HG02571 (cell line): ENCODE data around the gene MRPS10.

ENCODE experiments used
- ATAC-seq: cut with Tn5 transposase; IDR thresholded peaks from one replicate; pipeline ENCODE4 v1.9.1; 2021; ENCODE audit warnings: mild to moderate bottlenecking, moderate library complexity; ENCODE audit not compliant: unreplicated experiment

The MRPS10 gene

DNA sequence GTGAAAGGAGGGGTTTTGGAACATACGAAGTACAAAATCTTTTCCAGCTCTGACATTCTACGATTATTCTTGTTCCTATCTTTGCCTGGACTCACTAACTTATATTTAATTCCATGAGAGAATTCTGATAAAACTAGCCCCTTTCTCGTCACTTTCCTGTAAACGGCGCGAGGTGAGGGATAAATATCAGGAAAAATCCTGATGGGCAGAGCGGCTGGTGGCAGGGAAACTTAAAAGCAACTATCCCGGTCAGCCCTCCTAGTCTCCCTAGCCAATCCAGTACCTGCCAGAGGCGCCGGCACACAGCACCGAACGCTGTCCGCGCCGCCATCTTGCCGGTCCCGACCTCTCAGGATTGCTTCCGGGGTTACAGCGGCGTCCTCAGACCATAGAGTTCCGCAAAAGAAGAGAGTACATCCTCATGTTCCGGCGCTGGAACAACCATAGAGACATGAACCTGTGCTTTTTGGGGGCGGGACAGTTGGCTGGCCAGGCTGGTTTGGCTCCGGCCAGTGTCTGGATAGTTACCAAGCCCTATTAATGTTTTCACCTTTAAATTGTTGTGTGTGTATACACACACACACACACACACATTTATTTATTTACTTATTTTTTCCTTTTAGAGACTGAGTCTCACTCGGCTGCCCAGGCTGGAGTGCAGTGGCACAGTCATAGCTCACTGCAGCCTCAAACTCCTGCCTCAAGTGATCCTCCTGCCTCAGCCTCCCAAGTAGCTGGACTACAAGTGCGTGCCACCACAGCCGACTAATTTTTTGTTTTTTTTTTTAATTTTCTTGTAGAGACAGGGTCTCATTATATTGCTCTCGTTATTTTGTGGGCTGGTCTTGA, at the start of gene MRPS10:
MRPS10 (minus strand) TSS at position 343 of the 849 bp plus-strand sequence; CDS start at position 331, 12 bp downstream.
- ATAC-seq, result peak; percentile 90

DNA sequence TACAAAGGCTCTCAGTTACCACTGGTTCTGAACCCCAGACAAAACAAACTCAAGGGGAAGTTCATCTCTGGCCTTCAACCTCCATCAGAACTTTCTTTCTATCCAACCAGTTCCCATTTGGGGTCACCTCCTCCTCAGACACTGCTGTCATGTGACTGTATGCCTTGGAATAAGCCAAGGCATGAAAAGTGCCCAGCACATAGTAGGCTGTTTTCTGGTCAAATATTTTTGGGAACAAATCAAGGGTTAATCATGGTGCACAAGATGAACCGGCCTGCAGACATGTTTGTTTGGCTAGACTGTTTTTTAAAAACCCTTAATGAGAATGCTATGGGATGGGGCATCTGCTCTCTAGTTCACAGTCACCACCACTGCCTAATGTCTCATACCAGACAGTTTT, 48.9 kb upstream of the MRPS10 start:
- no peak for ATAC-seq

DNA sequence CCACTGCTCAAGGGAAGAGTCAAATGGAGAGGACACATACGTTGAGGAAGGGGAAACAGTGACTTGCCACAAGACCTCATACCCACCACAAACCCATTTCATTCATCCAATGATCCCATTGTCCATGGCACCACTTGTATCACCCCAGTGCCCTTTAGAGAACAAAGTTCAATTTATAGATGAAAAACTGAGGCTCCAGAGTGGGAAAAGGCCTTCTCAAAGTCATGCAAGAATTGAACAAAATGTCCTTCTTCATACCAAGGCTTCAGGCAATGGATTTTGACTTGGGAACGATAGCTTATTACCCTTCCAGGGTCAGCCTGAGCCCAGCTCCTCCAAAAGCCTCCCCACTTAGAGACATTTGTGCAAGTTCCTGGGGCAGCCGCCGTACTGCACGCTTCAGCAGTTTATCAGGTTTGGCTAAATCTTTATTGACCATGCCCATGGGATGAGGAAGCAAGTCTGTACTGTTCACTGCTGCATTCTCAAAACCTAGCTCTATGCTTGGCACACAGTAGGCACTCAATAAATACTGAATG, 47.3 kb upstream of the MRPS10 start:
- no peak for ATAC-seq

DNA sequence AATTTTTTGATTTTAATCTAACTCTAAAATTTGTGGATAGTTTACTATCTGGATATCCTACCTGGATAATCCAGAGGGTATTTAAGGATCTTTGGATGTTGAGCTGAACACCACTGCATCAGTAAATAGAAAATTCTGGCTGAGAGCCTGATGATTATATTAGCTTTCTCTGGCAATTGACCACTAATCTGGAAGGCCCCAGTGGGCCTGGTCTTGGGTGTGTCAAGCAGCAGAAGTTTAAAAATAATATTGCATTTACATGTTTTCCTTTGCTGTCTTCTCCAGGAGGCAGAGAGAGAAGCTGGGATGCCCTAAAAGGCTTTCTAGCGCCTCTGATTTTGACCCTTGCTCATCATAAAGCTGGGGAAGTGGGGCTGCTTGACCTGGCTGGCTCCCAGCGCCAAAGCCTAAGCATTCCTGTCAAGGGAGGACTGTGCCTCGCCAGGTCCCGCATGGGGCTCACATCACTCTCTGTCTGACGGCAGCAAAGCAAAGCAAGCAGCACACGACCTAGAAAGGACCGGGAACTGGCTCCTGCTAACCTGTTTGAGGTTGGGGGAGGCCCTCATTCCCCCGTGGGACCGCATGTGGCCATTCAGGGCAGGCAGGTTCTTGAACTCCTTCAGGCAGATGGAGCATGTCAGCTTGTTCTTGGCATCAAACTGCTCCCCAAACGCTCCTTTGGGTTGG, 46.6 kb upstream of the MRPS10 start:
- no peak for ATAC-seq

DNA sequence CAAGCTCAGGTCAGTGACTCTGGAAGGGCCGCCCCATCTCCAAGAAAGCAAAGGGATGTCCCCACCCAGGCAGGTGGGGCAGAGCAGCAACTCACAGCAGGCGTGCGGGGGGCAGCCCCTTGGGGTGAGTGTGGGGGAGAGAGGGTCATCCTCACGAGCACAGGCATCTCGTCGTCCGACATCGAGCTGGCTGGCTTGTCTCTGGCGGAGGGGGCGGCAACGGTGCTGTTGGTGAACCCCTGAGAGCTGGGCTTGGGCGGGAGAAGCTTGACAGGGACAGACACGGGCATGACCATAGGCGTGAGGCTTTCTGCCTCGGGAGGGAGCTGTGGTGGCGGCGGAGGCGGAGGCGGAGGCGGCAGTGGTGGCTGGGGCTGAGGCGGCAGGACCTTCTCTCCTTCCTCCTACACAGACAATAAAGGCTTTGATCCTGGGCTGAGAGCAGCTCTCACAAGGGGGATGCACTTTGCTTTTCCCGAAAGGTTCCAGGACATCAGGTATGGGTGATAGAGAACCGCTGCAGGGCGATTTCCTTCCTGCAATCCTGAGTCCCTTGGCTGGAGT, 45.6 kb upstream of the MRPS10 start:
- no peak for ATAC-seq

DNA sequence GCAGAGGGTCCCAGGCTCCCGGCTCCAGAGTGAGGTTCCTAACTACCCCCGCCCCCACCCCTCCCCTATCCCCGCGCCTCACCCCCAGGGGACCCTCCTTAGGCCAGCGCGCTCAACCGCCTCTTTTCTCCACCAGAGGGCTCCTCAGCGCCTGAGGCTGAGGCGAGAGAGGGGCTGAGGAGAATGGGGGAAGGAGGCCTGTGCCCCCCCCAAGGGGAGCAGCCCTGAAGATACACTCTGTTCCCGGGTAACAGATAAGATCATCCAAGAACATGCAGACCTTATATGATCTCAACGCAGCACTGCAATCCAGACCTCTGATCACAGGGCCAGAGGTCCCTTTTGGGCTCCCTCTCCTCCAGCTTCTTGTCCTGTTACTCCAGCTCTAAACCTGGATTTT, 43.3 kb upstream of the MRPS10 start:
- no peak for ATAC-seq

DNA sequence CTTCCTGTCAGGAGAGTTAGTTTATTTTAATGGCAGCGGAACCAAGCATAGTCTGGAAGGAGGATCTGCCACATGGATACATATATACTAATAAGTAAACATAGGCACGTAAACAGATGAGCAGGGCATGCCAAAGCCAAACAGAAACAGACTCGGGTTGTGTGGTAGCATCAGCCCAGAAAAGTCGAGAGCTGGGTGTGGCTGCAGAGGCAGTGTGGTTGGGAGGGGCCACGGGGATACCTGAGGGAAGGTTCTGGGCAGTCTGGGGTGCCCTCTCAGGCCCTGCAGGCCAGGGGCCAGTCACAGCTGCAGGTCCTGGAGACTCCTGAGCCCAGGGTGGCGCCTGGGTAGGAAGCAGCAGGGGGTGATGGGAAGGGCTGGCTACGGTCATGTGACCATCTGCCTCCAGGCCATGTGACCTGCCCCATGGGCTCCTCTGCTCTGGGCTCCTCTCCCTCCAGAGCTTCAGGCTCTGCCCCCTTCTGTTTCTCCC, 42.8 kb upstream of the MRPS10 start:
- no peak for ATAC-seq

DNA sequence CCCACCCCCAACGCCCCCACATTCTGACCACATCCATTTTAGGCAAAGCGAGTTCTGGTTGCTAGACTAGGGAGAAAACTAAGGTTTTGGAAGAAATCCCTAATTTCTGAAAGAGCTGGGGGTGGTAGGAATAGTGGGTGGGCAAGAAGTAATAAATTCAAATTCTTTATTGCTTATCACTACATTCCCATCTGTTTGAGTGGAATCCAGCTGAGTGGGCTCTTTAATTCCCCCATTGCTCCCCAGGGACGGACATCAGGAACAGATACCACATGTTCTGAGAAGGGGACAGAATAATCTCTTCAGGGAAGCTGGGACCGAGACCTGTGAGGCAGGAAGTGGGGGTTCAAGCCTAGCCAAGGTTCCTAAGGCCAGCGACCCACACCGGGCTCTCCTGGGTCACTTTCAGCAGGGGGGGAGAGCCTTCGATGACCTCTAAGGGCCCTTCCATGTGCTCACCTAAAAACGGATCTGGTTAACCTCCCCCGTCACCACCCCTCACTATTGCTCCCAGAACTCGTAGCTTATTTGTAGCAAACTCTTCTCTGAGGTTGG, 42.3 kb upstream of the MRPS10 start:
- ATAC-seq, result no peak

DNA sequence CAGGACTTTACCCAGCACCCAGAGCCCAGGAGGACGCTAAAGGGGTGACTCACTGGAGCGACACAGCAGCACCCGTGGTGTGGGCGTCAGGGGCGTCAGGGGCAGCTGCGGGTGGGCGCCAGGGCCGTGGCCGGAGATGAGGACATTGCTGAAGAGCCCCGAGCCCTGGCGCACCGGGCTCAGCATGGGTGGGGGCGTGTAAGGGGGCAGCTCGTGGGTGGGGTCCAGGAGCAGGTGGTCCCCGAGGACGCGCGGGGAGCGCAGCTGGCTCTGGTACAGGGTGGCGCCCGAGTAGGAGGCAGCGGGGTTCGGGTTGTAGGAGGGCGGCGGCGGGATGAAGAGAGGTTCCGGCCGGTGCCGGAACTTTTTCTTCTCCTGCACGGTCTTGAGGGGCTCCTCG, 41.6 kb upstream of the MRPS10 start:
- no peak for ATAC-seq

DNA sequence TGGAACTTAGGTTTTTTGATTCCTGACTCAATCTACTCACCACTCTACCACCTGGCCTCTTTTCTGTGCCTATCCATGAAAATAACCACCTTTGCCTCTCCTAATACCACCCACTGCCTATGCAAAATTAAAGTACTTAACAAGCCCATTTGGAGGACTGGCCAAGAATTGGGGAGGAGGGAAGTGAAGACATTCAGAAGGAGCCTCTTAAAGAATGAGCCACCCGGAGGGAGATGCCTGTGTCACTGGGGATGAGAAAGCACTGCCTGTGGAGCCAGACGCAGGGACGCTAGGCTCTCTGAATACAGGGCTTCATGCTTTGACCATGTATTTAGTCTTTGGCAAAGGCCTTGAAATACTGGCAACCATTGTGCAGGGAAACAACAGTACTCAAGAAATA, 40.0 kb upstream of the MRPS10 start:
- no peak for ATAC-seq

DNA sequence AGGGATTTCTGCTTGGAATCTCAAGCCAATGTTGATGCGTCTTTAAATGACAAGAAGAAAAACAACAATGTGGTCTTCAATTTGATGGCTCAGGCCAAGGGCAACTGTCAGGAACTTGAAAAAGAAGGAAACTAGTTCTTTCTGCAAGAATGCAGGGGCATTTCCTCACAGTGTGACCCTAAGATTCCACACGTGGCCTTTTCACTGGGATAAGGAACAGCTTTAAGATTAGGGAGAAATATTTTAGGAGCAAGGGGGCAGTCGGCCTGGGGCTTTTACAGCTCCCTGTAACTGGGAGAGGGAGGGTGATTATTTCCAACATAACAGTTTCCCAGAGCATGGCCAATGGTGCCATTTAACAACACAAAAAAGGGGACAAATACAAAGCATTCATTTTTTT, 39.4 kb upstream of the MRPS10 start:
- ATAC-seq, result no peak

DNA sequence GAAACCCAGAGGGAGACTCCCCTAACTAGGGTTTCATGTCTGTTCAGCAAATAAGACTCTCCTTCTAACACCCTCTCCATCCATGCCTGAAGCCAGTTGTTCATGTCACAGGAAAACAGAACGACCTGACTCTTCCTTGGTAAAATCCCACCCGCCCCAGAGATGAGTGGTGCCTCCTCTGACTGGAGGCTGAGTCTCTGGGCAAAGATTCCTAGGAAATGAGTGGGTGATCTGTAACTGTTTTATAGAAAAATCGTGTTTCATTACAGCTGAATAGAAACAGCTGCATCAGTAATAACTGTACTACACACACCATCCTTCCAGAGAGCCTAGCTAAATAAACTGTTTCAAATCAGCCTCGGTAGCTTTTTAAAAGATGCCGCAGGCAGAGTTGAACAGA, 37.4 kb upstream of the MRPS10 start:
- ATAC-seq, result no peak

DNA sequence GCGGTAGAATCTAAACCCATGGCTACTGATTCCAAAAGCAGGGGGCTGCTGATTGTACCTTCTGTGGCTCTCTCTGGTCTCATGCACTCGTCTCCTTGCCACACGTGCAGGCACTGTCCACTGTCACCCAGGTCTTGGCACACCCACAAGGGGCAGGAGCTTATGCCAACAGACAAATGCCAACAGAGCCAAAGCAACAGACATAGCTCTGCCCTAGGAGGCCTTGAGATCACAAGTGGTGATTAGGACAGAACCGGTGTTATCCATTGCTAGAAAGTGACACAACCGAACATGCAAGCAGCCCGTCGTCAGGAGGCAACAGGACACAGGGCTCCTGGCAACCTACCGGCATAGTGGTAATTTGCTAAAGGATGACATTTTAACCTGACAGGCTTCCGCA, 36.8 kb upstream of the MRPS10 start:
- no peak for ATAC-seq

DNA sequence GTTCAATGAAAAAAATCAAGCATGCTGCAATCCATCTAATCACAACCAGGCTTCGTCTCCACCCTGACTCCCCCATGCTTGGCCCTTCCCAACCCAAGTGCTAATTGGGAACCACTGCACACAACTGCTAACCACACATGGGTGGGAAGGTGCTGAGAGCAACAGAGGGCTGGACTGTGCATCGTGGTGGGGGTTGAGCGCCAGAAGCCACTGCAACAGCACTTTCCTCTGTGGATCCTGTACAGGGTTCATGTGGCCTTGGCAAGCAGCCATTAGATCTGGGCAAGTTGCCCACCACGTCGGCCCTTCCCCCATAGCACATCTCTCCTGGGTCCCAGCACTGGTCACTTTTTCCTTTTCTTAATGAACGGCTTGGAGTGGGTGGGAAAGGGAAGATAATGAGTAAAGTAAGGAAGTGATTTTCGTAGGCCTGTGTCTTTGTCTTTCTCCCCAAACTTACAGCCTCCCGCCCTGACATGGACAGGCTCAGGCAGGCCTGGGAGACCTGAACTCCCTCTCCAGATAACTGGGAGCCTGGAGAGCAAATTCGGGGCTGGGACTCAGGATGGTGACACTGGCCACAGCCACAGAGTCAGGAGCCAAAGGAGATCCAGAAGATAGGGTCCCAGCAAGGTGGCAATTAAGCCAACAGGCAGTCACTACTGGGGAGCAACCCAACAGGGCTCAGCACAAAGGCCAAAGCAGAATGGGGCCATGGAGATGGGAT, 34.4 kb upstream of the MRPS10 start:
- ATAC-seq, result no peak

DNA sequence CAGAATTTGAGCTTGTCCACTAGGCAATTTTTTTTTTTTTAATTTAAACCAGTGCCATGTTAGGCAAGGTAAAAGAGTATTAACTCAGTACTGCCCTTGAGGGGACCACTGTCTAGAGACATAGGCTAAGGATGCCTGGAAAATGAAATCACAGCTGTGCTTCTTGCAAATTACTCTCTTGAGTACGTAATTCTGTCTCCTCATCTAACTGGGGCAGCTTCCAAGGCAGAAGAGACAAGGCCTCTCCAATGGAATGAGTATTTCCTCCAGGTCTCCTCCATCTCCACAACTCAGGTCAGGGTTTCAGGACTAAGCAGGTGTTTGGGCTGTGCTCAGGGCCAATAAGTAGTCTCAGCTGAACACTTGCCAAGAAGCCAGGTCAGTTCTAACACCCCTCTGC, 33.8 kb upstream of the MRPS10 start:
- ATAC-seq, result no peak

DNA sequence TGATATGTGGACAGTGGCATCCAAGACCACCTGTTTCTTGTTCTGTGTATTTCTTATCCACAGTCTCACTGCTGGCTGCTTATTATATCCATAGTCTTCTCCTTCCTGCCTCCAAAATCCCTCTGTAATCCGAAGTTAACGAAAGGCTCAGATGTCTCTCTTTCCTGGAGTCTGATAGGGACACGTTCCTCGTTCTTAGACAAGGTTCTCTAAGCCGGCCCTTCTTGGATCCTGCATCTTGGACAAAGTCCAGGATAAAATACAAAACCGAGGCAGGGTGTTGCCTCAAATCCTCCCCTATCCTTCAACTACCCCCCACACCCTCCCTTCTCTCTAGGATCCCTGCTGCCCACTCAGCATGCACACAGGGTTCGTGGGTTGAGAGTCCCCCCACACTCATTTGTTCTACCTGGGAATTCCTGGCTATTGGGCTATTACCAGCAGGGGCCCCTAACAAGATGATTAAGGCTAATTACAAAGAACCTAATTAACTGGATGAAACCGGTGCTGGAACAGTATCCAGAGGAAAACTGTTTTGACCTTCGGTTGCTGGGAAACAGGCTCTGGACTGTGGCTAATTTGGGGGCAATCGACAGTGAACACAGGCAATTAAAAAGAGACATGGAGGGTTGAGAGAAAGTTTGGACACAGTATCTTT, 32.7 kb upstream of the MRPS10 start:
- no peak for ATAC-seq

DNA sequence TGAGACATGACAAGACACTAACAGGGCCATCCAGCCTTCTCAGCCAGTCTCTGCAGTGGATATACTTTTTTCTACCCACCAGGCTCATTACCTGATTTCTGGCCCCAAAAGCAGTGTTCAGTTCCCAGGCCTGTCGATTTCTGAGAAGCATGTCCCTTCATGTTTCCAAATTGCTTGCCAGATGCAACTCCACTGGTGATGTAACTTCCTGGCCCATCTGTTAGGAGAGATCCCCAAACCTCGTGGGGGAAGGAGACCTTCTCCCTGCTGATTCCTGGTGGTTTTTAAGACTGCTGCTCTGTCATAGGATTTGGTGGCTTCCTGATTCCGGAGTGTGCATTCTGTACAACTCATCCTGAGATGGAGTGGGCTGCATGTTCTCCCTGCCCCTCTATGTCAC, 31.6 kb upstream of the MRPS10 start:
- ATAC-seq, result no peak

DNA sequence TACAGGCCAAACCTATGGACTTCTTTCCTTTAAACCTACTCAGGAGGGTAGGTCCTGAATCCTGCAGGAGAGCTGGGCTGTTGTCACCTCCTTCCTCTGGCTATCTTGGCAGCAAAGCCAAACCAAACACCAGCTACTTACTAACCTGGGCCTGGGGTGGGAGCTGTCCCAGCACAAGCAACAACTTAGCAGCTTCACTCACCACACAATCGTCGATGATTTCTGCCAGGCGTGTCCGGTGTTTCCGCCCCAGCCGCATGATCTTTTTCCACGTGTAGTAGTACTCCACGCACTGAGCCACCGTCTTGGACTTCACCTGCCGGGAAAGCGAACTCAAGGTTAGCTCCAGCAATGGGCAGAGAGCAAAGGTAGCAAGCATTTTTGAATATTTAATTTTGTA, 25.4 kb upstream of the MRPS10 start:
- no peak for ATAC-seq

DNA sequence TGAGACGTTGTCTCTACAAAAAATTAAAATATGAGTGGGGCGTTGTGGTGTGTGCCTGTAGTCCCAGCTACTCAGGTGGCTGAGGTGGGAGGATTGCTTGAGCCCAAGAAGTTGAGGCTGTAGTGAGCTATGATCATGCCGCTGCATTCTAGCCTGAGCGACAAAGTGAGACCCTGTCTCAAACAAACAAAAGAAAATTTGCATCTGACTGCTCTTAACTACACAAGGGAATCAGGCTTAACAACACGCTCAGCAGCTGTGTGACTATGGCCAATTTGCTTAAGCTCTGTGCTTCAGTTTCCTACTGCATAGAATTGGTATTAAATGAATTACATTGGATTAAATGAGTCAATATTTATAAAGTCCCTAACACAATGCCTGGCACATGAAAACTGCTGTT, 24.3 kb upstream of the MRPS10 start:
- no peak for ATAC-seq

DNA sequence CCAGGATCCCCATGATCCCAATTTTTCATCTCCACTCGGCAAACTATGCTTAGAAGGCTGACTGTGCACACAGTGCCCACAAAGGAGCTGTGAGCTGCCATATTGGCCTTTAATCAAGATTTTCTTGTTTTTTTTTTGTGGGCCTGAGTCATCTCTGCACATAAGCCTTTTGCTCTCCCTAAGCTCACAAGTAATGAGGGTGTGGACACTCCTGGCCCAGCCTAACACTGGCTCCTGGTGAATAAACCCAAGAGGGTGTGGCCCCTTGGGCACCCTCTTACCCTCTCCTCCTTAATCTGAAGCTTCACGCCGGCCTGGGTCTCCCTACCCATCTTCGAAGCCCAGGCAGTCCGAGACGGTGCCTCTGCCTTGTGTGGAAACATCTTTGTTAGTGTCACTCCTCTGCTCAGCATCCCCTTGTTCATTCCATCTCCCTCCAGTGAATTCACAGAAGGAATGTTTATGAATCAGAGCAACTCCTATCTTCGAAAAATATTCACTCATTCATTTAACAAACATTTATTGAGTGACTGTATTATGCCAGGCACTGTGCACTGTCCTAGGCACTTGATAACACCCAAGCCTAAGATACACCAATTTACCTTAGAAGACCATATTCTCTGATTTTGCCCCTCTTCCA, 22.2 kb upstream of the MRPS10 start:
- no peak for ATAC-seq
